Measurements from ENCODE around the gene PCDH1.

- no peak for TF ChIP-seq CTCF (IDR thresholded peaks at IDR 0.05; ENCODE audit: low read depth, low read length)
- TF ChIP-seq POLR2A (IDR thresholded peaks at IDR 0.05; ENCODE audit: extremely low read depth, insufficient read length) = no peak
- TF ChIP-seq MYC (IDR thresholded peaks at IDR 0.05; ENCODE audit: low read depth, low read length) = no peak
Measured at GRCh38 chr5:141869514-141869913, 8.7 kb downstream of the PCDH1 start.
